Keratinocyte (primary cell): ENCODE data around the gene ALPP. TPM values are rescaled to one million over a fixed set of nuclear protein-coding genes. Genes with fewer than 3 reads are reported as not detected.

Source experiments
- DNase-seq: peaks from one replicate; pipeline ENCODE4 v3.0.0-alpha.2; 2011; ENCODE audit warnings: low read depth, missing footprints, low spot score
- FAIRE-seq: peaks from 2 replicates; lab custom pipeline; 2011; peaks lifted over from hg19 to GRCh38; lab: Jason Lieb, UNC
- H2AFZ ChIP-seq: 2 replicates; pipeline ENCODE4 v1.6.0; 2012; ENCODE audit warnings: low read length, control low read depth, inconsistent platforms; ENCODE audit not compliant: control insufficient read depth
- H3K27ac ChIP-seq: 2 replicates; pipeline ENCODE4 v1.5.1; 2011; ENCODE audit warnings: low read length; ENCODE audit not compliant: control insufficient read depth, insufficient read depth
- H3K27me3 ChIP-seq: 3 replicates; pipeline ENCODE4 v1.6.0; 2011; ENCODE audit warnings: low read length; ENCODE audit not compliant: control insufficient read depth, insufficient read depth; ENCODE audit errors: extremely low read depth
- H3K36me3 ChIP-seq, 2 experiments: 2 replicates in 1 of 2; 3 replicates in 1 of 2; pipeline ENCODE4 v1.5.1; 2011; ENCODE audit warnings: low read length in 2 of 2, mild to moderate bottlenecking in 1 of 2; ENCODE audit not compliant: control insufficient read depth in 2 of 2, insufficient read depth in 2 of 2; ENCODE audit errors: extremely low read depth in 1 of 2
- H3K4me1 ChIP-seq: 3 replicates; pipeline ENCODE4 v1.5.1; 2011; ENCODE audit warnings: low read length; ENCODE audit not compliant: control insufficient read depth, insufficient read depth; ENCODE audit errors: extremely low read depth
- H3K4me2 ChIP-seq: 3 replicates; pipeline ENCODE4 v1.6.0; 2011; ENCODE audit warnings: low read depth, low read length; ENCODE audit not compliant: control insufficient read depth, insufficient read depth; ENCODE audit errors: extremely low read depth
- H3K4me3 ChIP-seq, 3 experiments: fragments of 200-600 bp in 1 of 3; sonication (generic) in 1 of 3; 2 replicates in 2 of 3; 3 replicates in 1 of 3; pipeline ENCODE4 v1.5.1; 2011 to 2016; ENCODE audit warnings: low read length in 3 of 3, mild to moderate bottlenecking in 3 of 3, control low read depth in 2 of 3, inconsistent platforms in 1 of 3, low read depth in 1 of 3, mixed read lengths in 1 of 3, mixed run types in 1 of 3, moderate library complexity in 1 of 3; ENCODE audit not compliant: control insufficient read depth in 2 of 3, insufficient read depth in 2 of 3; ENCODE audit errors: extremely low read depth in 1 of 3
- H3K79me2 ChIP-seq: 2 replicates; pipeline ENCODE4 v1.6.0; 2012; ENCODE audit warnings: low read length; ENCODE audit not compliant: control insufficient read depth, insufficient read depth
- H3K9ac ChIP-seq: 3 replicates; pipeline ENCODE4 v1.6.0; 2011; ENCODE audit warnings: low read length; ENCODE audit not compliant: control insufficient read depth, insufficient read depth; ENCODE audit errors: extremely low read depth
- H3K9me1 ChIP-seq: 3 replicates; pipeline ENCODE4 v1.6.0; 2011; ENCODE audit warnings: low read length; ENCODE audit not compliant: control insufficient read depth, insufficient read depth; ENCODE audit errors: extremely low read depth
- H3K9me3 ChIP-seq: 2 replicates; pipeline ENCODE4 v1.5.1; 2012; ENCODE audit warnings: low read depth, low read length; ENCODE audit not compliant: control insufficient read depth
- H4K20me1 ChIP-seq: 3 replicates; pipeline ENCODE4 v1.6.0; 2011; ENCODE audit warnings: low read length; ENCODE audit not compliant: control insufficient read depth, insufficient read depth; ENCODE audit errors: extremely low read depth
- EZH2 ChIP-seq: IDR thresholded peaks from one replicate; pipeline ENCODE4 v1.6.1; 2012; ENCODE audit warnings: inconsistent platforms, mild to moderate bottlenecking, low read length, moderate library complexity
- dilution Hi-C: fragments of 300-500 bp; cut with MboI; formaldehyde crosslinking; loops from one replicate; pipeline ENCODE4 v1.7.0; 2020; ENCODE audit warnings: low sequenced_read_pairs; ENCODE audit not compliant: extremely low pct_ligation_motif_present
- polyA plus RNA-seq, 5 experiments: library from polyadenylated mRNA; depleted of rRNA in 3 of 5; stranded (reverse) in 3 of 5; stranded (forward) in 1 of 5; unstranded in 1 of 5; fragments of >200 nt; gene quantifications; 1 replicate in 1 of 5; 2 replicates in 3 of 5; 3 replicates in 1 of 5; pipeline versions ENCODE4 v1.2.1 to v1.2.3, GENCODE V29; 2011 to 2012; ENCODE audit warnings: missing spikeins in 2 of 5, low read depth in 1 of 5, low replicate concordance in 1 of 5
- TF ChIP-seq, protein P1 (sequence below), 3 experiments: IDR thresholded peaks in 1 of 3; conservative IDR thresholded peaks in 1 of 3; optimal IDR thresholded peaks in 1 of 3; 2 replicates in 2 of 3; 3 replicates in 1 of 3; pipeline versions ENCODE3 to v1.5.1; 2011; ENCODE audit warnings: low read length in 3 of 3, mild to moderate bottlenecking in 3 of 3, moderate library complexity in 2 of 3, control low read depth in 1 of 3, inconsistent platforms in 1 of 3; ENCODE audit not compliant: insufficient read depth in 2 of 3; ENCODE audit errors: extremely low read depth in 1 of 3

ALPP gene
- polyA plus RNA-seq, 1 donor (not counting 4 experiments of a cell fraction or from before 2014, with no cell fraction given): not detected

DNA sequence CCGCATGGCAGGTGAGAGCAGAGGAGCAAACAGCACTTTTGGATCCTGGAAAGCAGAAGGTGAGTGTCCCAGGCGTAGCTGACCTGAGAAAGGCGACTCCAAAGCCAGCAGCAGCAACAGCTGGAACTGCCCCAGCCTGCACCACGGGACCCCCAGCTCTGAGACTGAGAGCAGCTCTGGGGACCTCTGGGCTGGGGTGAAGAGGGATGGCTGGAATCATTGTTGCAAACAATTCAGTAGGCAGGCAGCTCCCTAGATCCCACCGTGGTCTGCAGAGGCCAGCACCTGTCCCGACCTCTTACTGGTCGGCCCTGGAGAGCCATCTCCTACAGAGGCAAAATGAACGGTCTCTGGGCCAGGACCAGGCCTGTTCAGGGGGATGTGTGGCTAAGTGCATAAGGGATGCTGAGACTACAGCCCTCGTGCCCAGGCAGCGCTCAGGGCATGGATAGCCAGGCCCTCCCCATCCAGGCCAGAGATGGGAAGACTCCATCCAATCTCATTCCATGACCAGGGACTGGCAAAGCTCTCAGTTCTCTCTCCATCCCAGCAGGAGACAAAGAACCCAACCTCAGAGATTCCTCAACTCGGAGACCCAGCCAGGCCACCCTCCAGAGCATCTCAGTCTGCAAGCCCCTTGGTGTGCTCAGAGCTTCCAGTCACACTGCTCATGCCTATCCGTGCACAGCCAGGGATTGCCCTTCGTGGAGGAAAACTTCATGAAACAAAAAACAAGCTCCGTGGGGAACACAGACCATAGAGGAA lies 38.2 kb upstream of the ALPP start:
- no peak overlapping the region for H3K27ac ChIP-seq
- no peaks in the 10 kb centered on the region for H3K9me1 ChIP-seq
- no peak overlapping the region for H3K9ac ChIP-seq
- TF ChIP-seq, protein P1, sequence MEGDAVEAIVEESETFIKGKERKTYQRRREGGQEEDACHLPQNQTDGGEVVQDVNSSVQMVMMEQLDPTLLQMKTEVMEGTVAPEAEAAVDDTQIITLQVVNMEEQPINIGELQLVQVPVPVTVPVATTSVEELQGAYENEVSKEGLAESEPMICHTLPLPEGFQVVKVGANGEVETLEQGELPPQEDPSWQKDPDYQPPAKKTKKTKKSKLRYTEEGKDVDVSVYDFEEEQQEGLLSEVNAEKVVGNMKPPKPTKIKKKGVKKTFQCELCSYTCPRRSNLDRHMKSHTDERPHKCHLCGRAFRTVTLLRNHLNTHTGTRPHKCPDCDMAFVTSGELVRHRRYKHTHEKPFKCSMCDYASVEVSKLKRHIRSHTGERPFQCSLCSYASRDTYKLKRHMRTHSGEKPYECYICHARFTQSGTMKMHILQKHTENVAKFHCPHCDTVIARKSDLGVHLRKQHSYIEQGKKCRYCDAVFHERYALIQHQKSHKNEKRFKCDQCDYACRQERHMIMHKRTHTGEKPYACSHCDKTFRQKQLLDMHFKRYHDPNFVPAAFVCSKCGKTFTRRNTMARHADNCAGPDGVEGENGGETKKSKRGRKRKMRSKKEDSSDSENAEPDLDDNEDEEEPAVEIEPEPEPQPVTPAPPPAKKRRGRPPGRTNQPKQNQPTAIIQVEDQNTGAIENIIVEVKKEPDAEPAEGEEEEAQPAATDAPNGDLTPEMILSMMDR (optimal IDR thresholded peaks at IDR 0.05 in 1 of 3, IDR thresholded peaks at IDR 0.05 in 1 of 3, conservative IDR thresholded peaks at IDR 0.05 in 1 of 3; ENCODE audit: extremely low read depth in 1 of 3, insufficient read depth in 2 of 3, low read length in 3 of 3): no peak
- no peaks in the 10 kb centered on the region for H3K4me1 ChIP-seq
- H3K4me3 ChIP-seq: no peak overlapping the region
- no peaks in the 10 kb centered on the region for H3K27me3 ChIP-seq
- FAIRE-seq (no peak), DNase-seq (no peak)
- no peaks in the 10 kb centered on the region for H4K20me1 ChIP-seq
- dilution Hi-C loops: no loop called here
- H3K36me3 ChIP-seq: peaks cover 0 to 1% of the 10 kb centered on the region in 2 experiments
- H3K4me2 ChIP-seq: no peak overlapping the region
- H3K79me2 ChIP-seq: no peaks in the 10 kb centered on the region
- H3K9me3 ChIP-seq: no peaks in the 10 kb centered on the region
- H2AFZ ChIP-seq: no peak overlapping the region

DNA sequence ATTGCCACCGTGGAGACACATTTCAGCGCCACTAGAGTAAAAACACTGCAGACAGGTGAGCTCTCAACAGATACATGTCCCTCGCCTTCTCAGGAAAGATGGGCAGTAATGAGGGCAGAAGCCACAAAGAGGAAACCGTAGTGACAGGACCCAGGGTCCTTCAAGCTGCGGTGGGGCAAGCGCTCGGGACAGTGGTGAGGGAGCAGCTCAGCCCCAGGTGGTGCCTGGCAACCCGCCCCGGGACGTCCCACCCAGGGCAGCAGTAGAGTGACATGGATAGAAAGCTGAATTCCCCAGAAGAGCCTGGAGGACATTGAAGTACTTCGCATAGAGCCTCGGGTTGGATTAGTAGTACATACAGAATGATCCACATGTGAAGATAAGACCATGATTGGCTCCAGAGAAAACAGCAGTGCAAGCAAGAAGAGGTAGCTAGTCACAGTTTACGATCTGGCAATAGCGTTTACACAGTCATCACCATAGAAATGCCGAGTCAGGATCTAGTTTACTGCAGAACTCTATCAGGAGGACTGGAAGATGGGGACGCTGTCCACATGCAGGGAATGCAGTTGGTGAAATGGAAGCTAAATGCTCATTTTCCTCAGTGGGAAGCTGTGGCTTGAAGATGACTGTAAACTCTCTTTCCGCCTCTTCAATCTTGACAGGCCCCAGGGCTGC lies 37.4 kb upstream of the ALPP start:
- no peaks in the 10 kb centered on the region for H3K79me2 ChIP-seq
- H3K36me3 ChIP-seq: no peaks in the 10 kb centered on the region
- no peaks in the 10 kb centered on the region for H3K27me3 ChIP-seq
- dilution Hi-C loops: no loop called here
- no peak overlapping the region for H3K4me2 ChIP-seq
- no peak overlapping the region for H2AFZ ChIP-seq
- H3K9me1 ChIP-seq: no peaks in the 10 kb centered on the region
- H3K4me1 ChIP-seq: no peaks in the 10 kb centered on the region
- no peak overlapping the region for H3K9ac ChIP-seq
- no peak overlapping the region for H3K4me3 ChIP-seq
- TF ChIP-seq EZH2: no peak
- H3K9me3 ChIP-seq: no peaks in the 10 kb centered on the region
- no peaks in the 10 kb centered on the region for H4K20me1 ChIP-seq
- FAIRE-seq (no peak), DNase-seq (no peak)
- H3K27ac ChIP-seq: no peak overlapping the region
